Duodenal mucosa (tissue), 2 donors: Measurements from ENCODE around the gene CAPN9.

ENCODE experiments used
- H3K27ac ChIP-seq: one replicate; pipeline ENCODE4 v1.7.0; 2013; ENCODE audit warnings: low read depth, low read length
- H3K27me3 ChIP-seq, 2 donors: one replicate each; pipeline ENCODE4 v1.7.0; 2013; ENCODE audit warnings: low read length in 2 of 2, control low read depth in 1 of 2; ENCODE audit not compliant: insufficient read depth in 2 of 2, control insufficient read depth in 1 of 2
- H3K36me3 ChIP-seq, 2 donors: one replicate each; pipeline ENCODE4 v1.7.0; 2013; ENCODE audit warnings: low read length in 2 of 2, control low read depth in 1 of 2; ENCODE audit not compliant: insufficient read depth in 2 of 2, control insufficient read depth in 1 of 2
- H3K4me1 ChIP-seq, 2 donors: one replicate each; pipeline ENCODE4 v1.7.0; 2013; ENCODE audit warnings: low read length in 2 of 2, control low read depth in 1 of 2; ENCODE audit not compliant: insufficient read depth in 2 of 2, control insufficient read depth in 1 of 2
- H3K4me3 ChIP-seq, 2 donors: one replicate each; pipeline ENCODE4 v1.7.0; 2013; ENCODE audit warnings: low read length in 2 of 2, low read depth in 1 of 2
- H3K9ac ChIP-seq, 2 donors: one replicate each; pipeline ENCODE4 v1.7.0; 2013; ENCODE audit warnings: low read length in 2 of 2, low read depth in 1 of 2
- H3K9me3 ChIP-seq, 2 donors: one replicate each; pipeline ENCODE4 v1.7.0; 2013; ENCODE audit warnings: low read length in 2 of 2, control low read depth in 1 of 2; ENCODE audit not compliant: control insufficient read depth in 1 of 2

Gene CAPN9

DNA sequence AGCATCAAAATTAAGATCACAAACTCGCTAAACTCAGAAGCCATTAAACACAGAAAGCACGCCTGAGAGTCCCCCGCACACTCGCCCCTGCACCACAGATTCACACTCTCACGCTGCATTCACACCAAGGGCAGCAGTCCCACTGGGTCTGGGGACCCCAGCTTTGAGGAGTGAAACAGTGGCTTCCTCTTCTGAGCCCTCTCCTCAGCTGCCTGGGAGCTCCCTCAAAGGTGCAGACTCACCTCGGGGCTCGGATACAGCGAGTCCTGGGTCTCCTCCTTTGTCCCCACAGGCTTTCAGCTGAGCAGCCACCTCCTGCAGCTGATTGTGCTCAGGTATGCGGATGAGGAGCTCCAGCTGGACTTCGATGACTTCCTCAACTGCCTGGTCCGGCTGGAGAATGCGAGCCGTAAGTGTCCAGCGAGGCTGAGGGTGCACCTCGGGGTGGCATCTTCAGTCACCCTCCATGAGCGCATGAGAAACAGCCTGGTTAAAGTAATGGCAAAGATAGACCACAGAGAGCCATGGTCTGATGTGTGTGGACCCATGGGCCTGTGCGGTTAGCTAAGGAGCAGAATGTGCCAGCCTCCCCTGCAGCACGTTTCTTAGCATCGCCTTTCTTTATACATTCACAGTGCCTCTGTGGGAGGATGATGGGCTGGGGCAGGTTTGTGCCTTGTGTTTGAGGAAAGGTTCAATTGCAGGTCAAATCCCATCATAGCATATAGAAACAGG, 47.9 kb downstream of the CAPN9 start:
- Histone ChIP-seq H3K27ac (no peak overlapping the region), H3K27me3 (peaks cover 0 to 3% of the 10 kb centered on the region in 2 donors), H3K36me3 (no peaks in the 10 kb centered on the region), H3K4me1 (no peaks in the 10 kb centered on the region), H3K9ac (no peak overlapping the region), H3K9me3 (no peaks in the 10 kb centered on the region), H3K4me3 (no peak overlapping the region)

- Histone ChIP-seq H3K27me3 (peaks cover 0 to 3% of the 10 kb centered on the region in 2 donors), H3K9me3 (no peaks in the 10 kb centered on the region), H3K4me1 (no peaks in the 10 kb centered on the region)
These were observed 49.4 kb downstream of the CAPN9 start for GRCh38 chr1:230796626-230797025.

DNA sequence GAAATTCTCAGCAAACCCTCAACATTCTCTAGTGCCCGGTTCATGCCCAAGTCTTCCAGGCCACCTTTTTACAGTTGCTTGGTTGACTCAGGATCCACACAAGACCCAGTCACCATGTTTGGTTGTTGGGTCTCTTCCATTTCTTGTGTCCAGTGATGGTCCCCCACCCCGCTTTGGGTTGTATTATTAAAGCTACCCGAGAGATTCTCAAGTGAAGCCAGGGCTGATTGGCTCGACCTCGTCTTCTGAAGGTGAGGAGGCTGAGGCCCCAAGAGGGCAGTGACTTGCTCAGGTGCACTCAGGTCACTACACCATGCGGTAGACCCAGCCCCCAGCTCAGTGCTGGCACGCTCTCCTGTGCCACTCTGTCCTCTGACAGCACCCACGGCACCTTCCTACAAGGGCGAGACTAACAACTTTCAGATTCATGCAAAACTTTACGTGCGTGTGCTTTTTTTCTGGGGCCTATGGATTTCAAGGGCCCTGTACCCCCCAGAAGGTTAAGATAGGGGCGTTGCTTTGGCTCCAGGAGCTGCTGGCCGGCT, 50.3 kb downstream of the CAPN9 start:
- Histone ChIP-seq H3K9ac (no peak overlapping the region), H3K36me3 (no peaks in the 10 kb centered on the region), H3K4me3 (no peak overlapping the region), H3K9me3 (no peaks in the 10 kb centered on the region), H3K27me3 (peaks cover 0 to 3% of the 10 kb centered on the region in 2 donors), H3K4me1 (no peaks in the 10 kb centered on the region), H3K27ac (no peak overlapping the region)

More at GRCh38 chr1:230796626-230797025, 49.4 kb downstream of the CAPN9 start:
- no peaks in the 10 kb centered on the region for H3K36me3 ChIP-seq
- H3K4me3 ChIP-seq = no peak overlapping the region
- no peak overlapping the region for H3K9ac ChIP-seq
- H3K27ac ChIP-seq = no peak overlapping the region

- Histone ChIP-seq H3K4me1 (no peaks in the 10 kb centered on the region), H3K27ac (no peak overlapping the region), H3K9ac (no peak overlapping the region), H3K4me3 (no peak overlapping the region), H3K36me3 (no peaks in the 10 kb centered on the region), H3K27me3 (peaks cover 0 to 3% of the 10 kb centered on the region in 2 donors), H3K9me3 (no peaks in the 10 kb centered on the region)
These were observed 50.8 kb downstream of the CAPN9 start for GRCh38 chr1:230797942-230798365.

DNA sequence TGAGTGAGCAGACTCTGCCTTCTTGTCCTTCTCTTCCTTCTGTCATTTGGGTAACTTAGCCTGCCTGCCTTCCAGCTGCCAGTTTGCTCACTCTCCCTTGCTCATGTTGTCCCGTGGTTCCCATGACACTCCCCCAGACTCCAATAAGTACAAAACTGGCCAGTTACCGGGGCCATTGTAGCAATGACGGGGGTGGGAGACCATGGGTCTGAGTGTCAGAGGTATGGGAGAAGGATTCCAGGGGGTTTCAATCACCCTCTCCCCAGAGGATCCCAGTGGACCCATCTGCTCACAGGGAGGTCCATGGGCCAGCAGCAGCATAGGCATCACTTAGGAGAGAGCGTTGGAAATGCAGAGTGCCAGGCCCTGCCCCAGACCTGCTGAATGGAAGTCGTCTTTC, 51.3 kb downstream of the CAPN9 start:
- Histone ChIP-seq H3K27me3 (peaks cover 0 to 3% of the 10 kb centered on the region in 2 donors), H3K27ac (no peak overlapping the region), H3K9me3 (no peaks in the 10 kb centered on the region), H3K9ac (no peak overlapping the region), H3K4me1 (no peaks in the 10 kb centered on the region), H3K4me3 (no peak overlapping the region), H3K36me3 (no peaks in the 10 kb centered on the region)

GRCh38 chr1:230800891-230801840, 54.0 kb downstream of the CAPN9 start:
- Histone ChIP-seq H3K27ac (no peak overlapping the region), H3K9me3 (no peaks in the 10 kb centered on the region), H3K4me1 (no peaks in the 10 kb centered on the region), H3K27me3 (peaks cover 0 to 3% of the 10 kb centered on the region in 2 donors), H3K4me3 (no peak overlapping the region), H3K36me3 (no peaks in the 10 kb centered on the region), H3K9ac (no peak overlapping the region)

DNA sequence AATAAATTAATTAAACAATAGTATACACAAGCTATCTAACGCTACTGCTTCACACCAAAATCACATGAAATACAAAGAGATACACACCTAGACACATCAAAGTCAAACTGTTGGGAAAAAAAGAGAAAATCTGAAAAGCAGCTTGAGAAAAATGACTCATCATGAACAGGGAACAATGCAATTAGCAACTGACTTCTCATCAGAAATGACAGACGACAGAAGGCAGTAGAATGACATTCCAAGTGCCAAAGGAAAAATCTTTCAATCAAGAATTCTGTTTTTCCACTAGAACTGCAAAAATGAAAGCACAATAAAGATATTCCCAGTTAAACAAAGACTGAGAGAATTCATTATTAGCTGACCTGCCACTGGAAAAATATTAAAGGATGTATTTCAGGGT, 57.2 kb downstream of the CAPN9 start:
- H3K4me1 ChIP-seq = no peaks in the 10 kb centered on the region
- no peak overlapping the region for H3K9ac ChIP-seq
- no peak overlapping the region for H3K27ac ChIP-seq
- no peaks in the 10 kb centered on the region for H3K36me3 ChIP-seq
- no peak overlapping the region for H3K4me3 ChIP-seq
- H3K27me3 ChIP-seq = no peaks in the 10 kb centered on the region
- no peaks in the 10 kb centered on the region for H3K9me3 ChIP-seq

GRCh38 chr1:230806552-230806951, 59.4 kb downstream of the CAPN9 start:
- H3K9ac ChIP-seq = no peak overlapping the region
- H3K4me1 ChIP-seq = no peaks in the 10 kb centered on the region
- H3K9me3 ChIP-seq = no peaks in the 10 kb centered on the region
- H3K4me3 ChIP-seq = no peak overlapping the region
- no peak overlapping the region for H3K27ac ChIP-seq
- H3K36me3 ChIP-seq = no peaks in the 10 kb centered on the region
- H3K27me3 ChIP-seq = no peaks in the 10 kb centered on the region

GRCh38 chr1:230807029-230807428, 59.8 kb downstream of the CAPN9 start:
- no peak overlapping the region for H3K27ac ChIP-seq
- no peak overlapping the region for H3K9ac ChIP-seq
- H3K4me3 ChIP-seq = no peak overlapping the region
- no peaks in the 10 kb centered on the region for H3K27me3 ChIP-seq
- H3K4me1 ChIP-seq = no peaks in the 10 kb centered on the region
- H3K9me3 ChIP-seq = no peaks in the 10 kb centered on the region
- H3K36me3 ChIP-seq = no peaks in the 10 kb centered on the region
